NCI-H2227 treated with DMSO at 0.1 percent for 48 hours (cell line): ENCODE data around the gene CDH4.
"Not testable (repeated sequence)": the region's sequence is repeated elsewhere in the genome, so short reads cannot be mapped to it uniquely, and the experiment has no call there.

Experiments
- DNase-seq: peaks from one replicate; lab custom pipeline; 2025; lab: John Stamatoyannopoulos, UW

Gene CDH4

DNA sequence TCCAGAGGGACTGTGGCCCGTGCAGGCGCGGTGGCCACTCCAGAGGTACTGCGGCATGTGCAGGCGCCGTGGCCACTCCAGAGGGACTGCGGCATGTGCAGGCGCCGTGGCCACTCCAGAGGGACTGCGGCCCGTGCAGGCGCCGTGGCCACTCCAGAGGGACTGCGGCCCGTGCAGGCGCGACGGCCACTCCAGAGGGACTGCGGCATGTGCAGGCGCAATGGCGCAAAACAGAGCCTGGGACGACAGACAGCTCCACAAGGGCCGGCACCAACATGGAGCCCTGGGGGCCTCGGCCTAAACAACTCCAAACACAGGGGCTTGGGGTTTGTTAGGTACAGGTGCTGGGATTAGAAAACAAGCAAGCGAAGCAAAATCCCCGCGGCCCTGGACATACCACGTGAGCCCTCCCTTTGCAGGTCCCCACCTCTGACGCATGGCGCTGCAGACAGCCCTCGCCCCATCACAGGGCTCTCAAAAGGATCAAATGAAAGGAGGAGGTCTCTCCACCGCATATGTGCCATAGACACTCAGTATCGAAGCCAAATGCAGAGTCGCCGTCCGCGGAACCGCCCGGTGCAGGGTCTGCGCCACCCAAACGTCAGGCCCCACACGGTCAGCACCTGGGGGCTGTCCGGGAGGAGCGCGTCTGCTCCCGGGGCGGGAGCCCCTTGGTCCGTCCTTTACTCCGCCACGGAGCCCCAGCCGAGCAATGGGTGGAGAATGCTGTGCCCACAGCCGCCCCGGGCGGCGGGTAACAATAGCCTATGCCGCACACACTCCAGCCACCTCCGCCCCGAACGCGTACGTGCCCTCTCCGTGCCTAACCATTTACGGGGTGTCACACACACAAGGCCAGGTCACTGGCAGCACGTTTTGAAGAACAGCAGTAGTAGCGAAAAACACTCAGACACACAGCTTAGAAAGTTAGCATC is 727.9 kb downstream of the CDH4 start:
- no peak for DNase-seq

DNA sequence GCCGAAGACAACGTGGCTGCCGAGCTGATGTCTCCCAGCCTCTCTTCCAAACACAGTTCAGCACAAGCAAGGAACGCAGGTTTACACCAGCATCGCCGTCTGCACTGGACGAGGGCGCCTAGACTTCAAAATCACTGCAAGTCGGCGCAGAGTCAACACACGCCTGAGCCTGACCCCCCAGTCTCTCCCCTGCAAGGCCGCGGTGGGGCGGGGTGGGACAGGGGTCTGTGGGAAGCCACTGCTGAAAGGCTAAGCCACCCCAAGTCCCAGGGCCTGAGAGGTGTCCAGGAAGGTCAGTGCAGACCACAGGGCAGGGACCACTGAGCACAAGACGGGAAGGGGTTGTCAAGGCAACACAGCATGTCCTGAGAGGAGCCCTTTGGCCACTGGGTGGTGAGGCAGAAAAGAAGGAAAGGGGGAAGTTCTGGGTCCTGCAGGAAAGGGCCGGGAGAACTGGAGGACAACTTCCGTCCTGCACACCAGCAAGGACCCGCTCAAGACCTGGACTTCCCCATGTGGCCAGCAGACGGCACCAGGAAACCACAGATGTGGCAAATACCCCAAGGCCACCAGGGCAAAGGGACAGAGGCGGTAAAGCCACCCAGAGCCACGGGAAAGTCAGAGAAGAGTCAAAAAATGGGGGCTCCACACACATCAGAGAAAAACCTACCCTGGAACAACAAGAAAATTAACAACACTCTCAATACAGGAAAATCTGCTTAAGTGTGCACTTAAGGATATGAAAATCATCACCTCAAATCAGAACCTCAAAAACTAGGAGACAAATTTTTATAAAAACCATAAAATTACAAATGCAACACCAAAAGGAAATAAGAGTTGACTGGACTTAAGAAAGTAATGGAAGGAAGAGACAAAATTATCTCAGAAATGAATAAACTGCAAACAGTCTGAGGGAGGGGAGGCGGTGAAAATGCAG is 728.9 kb downstream of the CDH4 start:
- DNase-seq = no peak

DNA sequence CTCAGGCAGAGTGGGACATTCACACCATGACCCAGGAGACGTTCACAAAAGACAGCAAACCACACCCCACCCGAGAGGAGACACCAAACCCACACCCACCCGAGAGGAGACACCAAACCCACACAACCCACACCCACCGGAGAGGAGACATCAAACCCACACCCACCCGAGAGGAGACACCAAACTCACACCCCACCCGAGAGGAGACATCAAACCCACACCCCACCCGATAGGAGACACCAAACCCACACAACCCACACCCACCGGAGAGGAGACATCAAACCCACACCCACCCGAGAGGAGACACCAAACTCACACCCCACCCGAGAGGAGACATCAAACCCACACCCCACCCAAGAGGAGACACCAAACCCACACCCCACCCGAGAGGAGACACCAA is 729.6 kb downstream of the CDH4 start:
- DNase-seq = not testable (repeated sequence)

DNA sequence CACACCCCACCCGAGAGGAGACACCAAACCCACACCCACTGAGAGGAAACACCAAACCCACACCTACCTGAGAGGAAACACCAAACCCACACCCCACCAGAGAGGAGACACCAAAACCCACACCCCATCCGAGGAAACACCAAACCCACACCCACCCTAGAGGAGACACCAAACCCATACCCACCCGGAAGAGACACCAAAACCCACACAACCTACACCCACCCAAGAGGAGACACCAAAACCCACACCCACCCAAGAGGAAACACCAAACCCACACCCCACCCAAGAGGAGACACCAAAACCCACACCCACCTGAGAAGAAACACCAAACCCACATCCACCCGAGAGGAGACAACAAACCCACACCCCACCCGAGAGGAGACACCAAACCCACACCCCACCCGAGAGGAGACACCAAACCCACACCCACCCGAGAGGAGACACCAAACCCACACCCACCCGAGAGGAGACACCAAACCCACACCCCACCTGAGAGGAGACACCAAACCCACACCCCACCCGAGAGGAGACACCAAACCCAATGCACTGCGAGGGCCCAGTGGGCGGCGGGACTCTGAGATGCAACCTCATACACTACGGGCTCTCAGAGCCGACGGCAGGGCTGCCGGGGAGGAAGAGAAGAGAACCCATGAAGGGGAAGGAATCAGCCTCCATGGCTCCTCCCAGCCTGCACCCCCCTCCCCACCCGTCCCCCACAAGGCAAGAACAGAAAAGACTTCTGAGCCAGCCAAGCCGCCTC is 730.3 kb downstream of the CDH4 start:
- no peak for DNase-seq

DNA sequence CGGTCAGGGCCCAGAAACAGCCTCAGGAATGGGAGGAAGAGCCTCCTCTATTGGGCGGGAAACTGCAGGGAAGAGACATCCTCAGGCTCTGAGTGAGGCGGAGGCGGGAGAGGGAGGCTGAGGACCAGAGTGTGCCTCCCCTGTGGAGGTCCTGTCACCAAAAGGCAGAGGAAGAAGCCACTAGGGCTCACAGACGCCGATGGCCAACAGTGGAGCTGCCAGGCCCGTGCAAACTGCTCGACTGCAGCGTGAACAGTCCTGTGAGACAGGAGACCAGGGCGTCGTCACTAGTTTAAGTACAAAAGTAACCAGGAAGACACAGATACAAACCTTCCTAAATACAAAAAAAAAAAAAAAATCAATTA is 730.9 kb downstream of the CDH4 start:
- no peak for DNase-seq

DNA sequence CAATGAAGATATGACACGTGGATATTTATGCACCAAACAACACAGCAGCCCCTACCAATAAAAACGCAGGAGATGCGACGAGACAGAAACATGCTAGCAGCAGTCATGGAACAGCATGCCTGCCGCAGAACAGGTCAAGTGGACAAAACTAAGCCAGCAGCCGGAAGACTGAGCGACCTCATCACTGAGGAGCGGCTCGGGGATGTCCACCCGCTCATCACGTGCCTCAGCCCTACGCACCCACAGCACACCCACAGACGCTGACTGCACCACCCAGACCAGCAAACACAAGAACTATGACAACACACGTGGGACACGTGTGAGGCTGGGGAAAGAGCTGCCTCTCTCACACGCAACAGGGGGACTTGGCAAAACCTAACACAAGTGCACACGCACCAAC is 731.9 kb downstream of the CDH4 start:
- DNase-seq = no peak

DNA sequence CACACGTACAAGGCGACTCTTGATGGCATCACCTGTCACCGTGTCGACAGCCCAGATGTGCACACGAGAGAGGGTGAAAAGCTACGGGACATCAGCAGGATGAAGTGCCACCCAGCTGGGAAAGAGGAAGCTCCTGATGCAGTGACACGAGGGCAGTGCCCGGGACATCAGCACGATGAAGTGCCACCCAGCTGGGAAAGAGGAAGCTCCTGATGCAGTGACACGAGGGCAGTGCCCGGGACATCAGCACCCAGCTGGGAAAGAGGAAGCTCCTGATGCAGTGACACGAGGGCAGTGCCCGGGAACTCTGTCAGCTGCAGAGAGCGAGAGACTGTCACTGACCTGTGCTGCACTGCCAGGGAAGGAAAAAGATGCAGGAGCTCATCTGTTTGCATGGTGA is 732.4 kb downstream of the CDH4 start:
- not testable (repeated sequence) for DNase-seq

DNA sequence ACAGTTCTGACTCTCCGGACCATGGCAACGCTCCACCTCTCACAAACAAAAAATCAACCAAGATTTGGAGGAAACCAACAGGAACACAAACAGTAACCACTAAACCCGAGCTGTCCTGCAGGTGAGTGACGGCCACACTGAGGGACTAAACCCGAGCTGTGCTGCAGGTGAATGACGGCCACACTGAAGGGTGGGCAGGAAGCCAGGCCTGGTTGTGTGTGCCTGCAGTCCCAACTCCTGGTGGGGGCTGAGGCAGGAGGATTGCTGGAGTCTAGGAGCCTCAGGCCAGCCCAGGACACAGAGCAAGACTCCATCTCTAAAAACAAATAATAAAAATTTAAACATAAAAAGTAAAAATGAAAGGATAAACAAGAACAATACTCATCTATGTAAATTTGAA is 733.0 kb downstream of the CDH4 start:
- DNase-seq = no peak

DNA sequence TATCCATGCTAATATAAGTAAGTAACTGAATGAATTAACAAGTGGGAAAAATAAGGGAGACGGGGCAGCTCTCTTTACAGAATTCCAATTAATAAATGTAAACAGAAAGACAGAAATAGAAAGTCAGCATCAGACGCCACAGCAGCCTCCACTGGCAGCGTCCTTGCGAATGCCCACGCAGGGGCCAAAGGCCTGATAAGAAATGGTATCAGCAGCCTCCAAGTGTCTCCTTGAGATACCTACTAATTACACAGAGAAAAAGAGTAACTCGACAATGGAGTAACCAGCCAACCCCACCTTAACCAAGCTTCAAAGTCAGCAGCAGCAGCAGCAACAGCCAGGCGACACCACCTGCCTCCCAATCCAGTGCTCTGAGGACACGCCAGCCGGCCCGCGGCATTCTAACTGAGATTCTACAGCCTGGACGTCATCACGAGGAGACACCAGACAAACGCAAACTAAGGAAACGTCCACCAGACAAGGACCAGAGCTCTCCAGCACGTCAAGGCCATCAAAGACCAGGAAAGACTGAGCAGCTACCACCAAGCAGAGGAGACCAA is 734.8 kb downstream of the CDH4 start:
- DNase-seq = no peak

DNA sequence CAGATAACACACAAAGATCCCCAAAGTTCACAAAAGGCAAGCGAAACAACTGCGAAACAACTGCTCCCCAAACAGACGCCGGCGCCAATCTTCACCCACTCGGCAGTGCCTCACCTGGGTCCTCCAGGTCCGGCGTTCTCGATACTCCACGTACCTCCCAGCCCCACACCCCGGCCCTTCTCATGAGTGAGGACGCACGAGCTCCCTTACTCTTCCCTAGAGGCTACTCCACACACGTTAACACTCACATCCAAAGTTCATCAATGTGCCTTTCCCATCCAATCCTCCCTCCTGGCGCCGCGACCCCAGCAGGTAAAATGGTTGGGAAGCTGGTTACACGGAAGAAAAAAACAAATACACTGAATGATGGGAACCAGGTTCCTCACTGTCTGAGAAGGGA is 736.6 kb downstream of the CDH4 start:
- no peak for DNase-seq

DNA sequence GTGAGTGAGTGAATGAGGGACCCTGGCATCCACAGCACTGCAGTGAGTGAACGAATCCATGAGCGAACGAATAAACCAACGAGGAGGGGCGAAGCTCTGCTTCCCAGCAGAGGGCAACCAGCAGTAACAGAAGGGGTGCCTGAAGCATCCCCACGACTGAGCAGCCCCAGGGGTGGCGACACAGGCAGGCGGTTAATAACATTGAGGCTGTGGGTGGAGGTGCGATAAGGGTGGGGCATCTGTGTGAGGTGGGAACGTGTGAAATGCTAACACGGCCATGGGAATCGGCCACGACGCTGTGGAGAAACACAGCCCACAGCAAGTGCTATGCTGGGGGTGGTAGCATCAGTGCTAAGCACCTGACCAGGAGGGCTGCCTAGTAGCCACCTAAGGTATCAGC is 737.7 kb downstream of the CDH4 start:
- no peak for DNase-seq
